Glutamatergic neuron (in vitro differentiated cells): ENCODE data around the gene SEC22A. TPM values are rescaled to one million over a fixed set of nuclear protein-coding genes. Genes with fewer than 3 reads are reported as not detected.

ENCODE experiments used
- DNase-seq: peaks from one replicate; pipeline ENCODE4 v3.0.0; 2022
- H3K27ac Mint-ChIP-seq: one replicate; pipeline ENCODE4 v1.8.0; 2020; ENCODE audit warnings: mild to moderate bottlenecking, mixed read lengths, inconsistent platforms; ENCODE audit not compliant: unreplicated experiment
- H3K27me3 Mint-ChIP-seq: one replicate; pipeline ENCODE4 v1.8.0; 2020; ENCODE audit warnings: mild to moderate bottlenecking, moderate library complexity, mixed read lengths, inconsistent platforms; ENCODE audit not compliant: unreplicated experiment
- H3K36me3 Mint-ChIP-seq: one replicate; pipeline ENCODE4 v1.8.0; 2020; ENCODE audit warnings: mild to moderate bottlenecking, mixed read lengths, inconsistent platforms; ENCODE audit not compliant: unreplicated experiment
- H3K4me1 Mint-ChIP-seq: one replicate; pipeline ENCODE4 v1.8.0; 2020; ENCODE audit warnings: mild to moderate bottlenecking, low read depth, mixed read lengths, inconsistent platforms; ENCODE audit not compliant: unreplicated experiment
- H3K4me3 Mint-ChIP-seq: one replicate; pipeline ENCODE4 v1.8.0; 2020; ENCODE audit warnings: mild to moderate bottlenecking, mixed read lengths, inconsistent platforms; ENCODE audit not compliant: unreplicated experiment
- H3K9me3 Mint-ChIP-seq: one replicate; pipeline ENCODE4 v1.8.0; 2020; ENCODE audit warnings: mild to moderate bottlenecking, moderate library complexity, mixed read lengths, inconsistent platforms; ENCODE audit not compliant: unreplicated experiment
- CTCF ChIP-seq: fragments of 200-600 bp; sonication (generic); IDR thresholded peaks from one replicate; pipeline ENCODE4 v1.5.0; 2021; ENCODE audit not compliant: partially characterized antibody, unreplicated experiment
- total RNA-seq: library from RNA; stranded (reverse); fragmentation: NEBNext Ultra II Directional; extraction: Animal tissue kit (Norgen Biotek cat#: 25700); gene quantifications from one replicate; pipeline ENCODE4 v1.2.1, GENCODE V29; 2021; ENCODE audit not compliant: unreplicated experiment

Gene SEC22A
- total RNA-seq, 1 donor from 2014 or later, result 14.6 TPM

- Mint-ChIP-seq H3K27ac (no peak overlapping the region), H3K4me3 (peak overlapping the region; percentile 23), H3K4me1 (peaks cover 18% of the 10 kb centered on the region), H3K9me3 (no peaks in the 10 kb centered on the region), H3K27me3 (no peaks in the 10 kb centered on the region), H3K36me3 (peaks cover 4% of the 10 kb centered on the region)
- DNase-seq, result no peak
- TF ChIP-seq CTCF, result no peak
Observed at GRCh38 chr3:123246866-123247265, 45.1 kb downstream of the SEC22A start.

- no peak overlapping the region for H3K27ac Mint-ChIP-seq
Observed at GRCh38 chr3:123256256-123256655, 54.5 kb downstream of the SEC22A start.

GRCh38 chr3:123258359-123258758 is 56.6 kb downstream of the SEC22A start:
- Mint-ChIP-seq H3K27ac (no peak overlapping the region), H3K4me3 (no peak overlapping the region), H3K36me3 (no peaks in the 10 kb centered on the region), H3K4me1 (peaks cover 5% of the 10 kb centered on the region), H3K27me3 (peaks cover 1% of the 10 kb centered on the region), H3K9me3 (no peaks in the 10 kb centered on the region)
- TF ChIP-seq CTCF, result no peak
- DNase-seq, result no peak

More at GRCh38 chr3:123256256-123256655, 54.5 kb downstream of the SEC22A start:
- Mint-ChIP-seq H3K27me3 (peaks cover 1% of the 10 kb centered on the region), H3K9me3 (no peaks in the 10 kb centered on the region), H3K4me3 (no peak overlapping the region), H3K36me3 (no peaks in the 10 kb centered on the region), H3K4me1 (peaks cover 5% of the 10 kb centered on the region)
- no peak for TF ChIP-seq CTCF
- no peak for DNase-seq

- peak; percentile 63 for TF ChIP-seq CTCF
- H3K4me1 Mint-ChIP-seq, result peaks cover 5% of the 10 kb centered on the region
- no peak for DNase-seq
Observed at GRCh38 chr3:123258811-123259420, 57.2 kb downstream of the SEC22A start.

GRCh38 chr3:123261666-123262065 is 59.9 kb downstream of the SEC22A start:
- H3K9me3 Mint-ChIP-seq, result no peaks in the 10 kb centered on the region
- DNase-seq, result no peak
- no peak overlapping the region for H3K27ac Mint-ChIP-seq
- peaks cover 5% of the 10 kb centered on the region for H3K4me1 Mint-ChIP-seq
- H3K36me3 Mint-ChIP-seq, result peaks cover 12% of the 10 kb centered on the region
- H3K4me3 Mint-ChIP-seq, result no peak overlapping the region
- H3K27me3 Mint-ChIP-seq, result no peaks in the 10 kb centered on the region
- TF ChIP-seq CTCF, result no peak

More at GRCh38 chr3:123258811-123259420, 57.2 kb downstream of the SEC22A start:
- Mint-ChIP-seq H3K36me3 (no peaks in the 10 kb centered on the region), H3K4me3 (no peak overlapping the region), H3K9me3 (no peaks in the 10 kb centered on the region), H3K27me3 (peaks cover 1% of the 10 kb centered on the region), H3K27ac (no peak overlapping the region)
